Endodermal cell (in vitro differentiated cells): ENCODE measurements around the gene PRRC2B. TPM values are rescaled to one million over a fixed set of nuclear protein-coding genes. Genes with fewer than 3 reads are reported as not detected.

Experiments
- DNase-seq: peaks from one replicate; pipeline ENCODE4 v3.0.0-alpha.2; 2017
- H3K27ac ChIP-seq: 2 replicates; pipeline ENCODE4 v1.5.1; 2013; ENCODE audit warnings: mild to moderate bottlenecking, low read depth, low read length, moderate library complexity
- H3K27me3 ChIP-seq: 2 replicates; pipeline ENCODE4 v1.6.1; 2013; ENCODE audit warnings: mild to moderate bottlenecking, low read length, moderate library complexity; ENCODE audit not compliant: insufficient read depth, control insufficient read depth, poor library complexity, severe bottlenecking
- H3K36me3 ChIP-seq: 2 replicates; pipeline ENCODE4 v1.7.0; 2013; ENCODE audit warnings: mild to moderate bottlenecking, low read length, moderate library complexity; ENCODE audit not compliant: control insufficient read depth, insufficient read depth
- H3K4me1 ChIP-seq: one replicate; pipeline ENCODE4 v1.7.0; 2013; ENCODE audit warnings: low read length; ENCODE audit not compliant: control insufficient read depth, insufficient read depth
- H3K4me3 ChIP-seq: 2 replicates; pipeline ENCODE4 v1.5.1; 2013; ENCODE audit warnings: mild to moderate bottlenecking, low read length, moderate library complexity
- H3K9ac ChIP-seq: 2 replicates; pipeline ENCODE4 v1.6.1; 2013; ENCODE audit warnings: mild to moderate bottlenecking, low read length, moderate library complexity; ENCODE audit not compliant: poor library complexity, severe bottlenecking; ENCODE audit errors: extremely low read depth
- H3K9me3 ChIP-seq: 2 replicates; pipeline ENCODE4 v1.6.1; 2013; ENCODE audit warnings: mild to moderate bottlenecking, low read length, moderate library complexity; ENCODE audit not compliant: control insufficient read depth
- H3K27ac Mint-ChIP-seq: 2 replicates; pipeline ENCODE4 v1.8.0; 2020; ENCODE audit warnings: mixed read lengths
- H3K27me3 Mint-ChIP-seq: 2 replicates; pipeline ENCODE4 v1.8.0; 2021; ENCODE audit warnings: mild to moderate bottlenecking, mixed read lengths; ENCODE audit not compliant: insufficient read depth
- H3K36me3 Mint-ChIP-seq: 2 replicates; pipeline ENCODE4 v1.8.0; 2020; ENCODE audit warnings: low read depth, mixed read lengths
- H3K4me1 Mint-ChIP-seq: 2 replicates; pipeline ENCODE4 v1.8.0; 2020; ENCODE audit warnings: mixed read lengths
- H3K4me3 Mint-ChIP-seq: 2 replicates; pipeline ENCODE4 v1.8.0; 2020; ENCODE audit warnings: mild to moderate bottlenecking, moderate library complexity, mixed read lengths
- H3K9me3 Mint-ChIP-seq: 2 replicates; pipeline ENCODE4 v1.8.0; 2020; ENCODE audit warnings: mild to moderate bottlenecking, mixed read lengths
- CTCF ChIP-seq: fragments of 200-600 bp; sonication (generic); conservative IDR thresholded peaks from 2 replicates; pipeline ENCODE4 v1.5.0; 2021; ENCODE audit warnings: antibody characterized with exemption, mild to moderate bottlenecking
- WGBS, 2 experiments: methylation state at CpG; one replicate each; pipeline versions ENCODE4 v1.1.5 to v1.1.7; 2013; ENCODE audit warnings: missing lambda C conversion rate in 2 of 2, mixed read lengths in 1 of 2; ENCODE audit not compliant: insufficient coverage in 1 of 2, insufficient read length in 1 of 2; 5-methylcytosine and 5-hydroxymethylcytosine counted together
- total RNA-seq, 2 donors: library from RNA; stranded (reverse); fragmentation: NEBNext Ultra II Directional in 1 of 2; extraction: Animal tissue kit (Norgen Biotek cat#: 25700) in 1 of 2; gene quantifications; 2 replicates in 1 of 2; 3 replicates in 1 of 2; pipeline ENCODE4 v1.2.1, GENCODE V29; 2021

The PRRC2B gene
- total RNA-seq, 2 donors from 2014 or later = 309 to 334 TPM

- Mint-ChIP-seq H3K9me3 (no peaks in the 10 kb centered on the region), H3K36me3 (peaks cover 67% of the 10 kb centered on the region), H3K4me1 (no peaks in the 10 kb centered on the region), H3K4me3 (no peak overlapping the region), H3K27me3 (no peaks in the 10 kb centered on the region), H3K27ac (no peak overlapping the region)
- WGBS, 2 experiments = 93 to 98% methylated on average over 17 to 29 of the region's 29 CpGs
- H3K36me3 ChIP-seq = peaks cover 58% of the 10 kb centered on the region
- H3K27me3 ChIP-seq = no peaks in the 10 kb centered on the region
- no peak overlapping the region for H3K9ac ChIP-seq
- H3K4me1 ChIP-seq = no peaks in the 10 kb centered on the region
- DNase-seq = peak; percentile 45
- TF ChIP-seq CTCF = no peak
- H3K9me3 ChIP-seq = no peaks in the 10 kb centered on the region
- no peak overlapping the region for H3K4me3 ChIP-seq
- peak overlapping the region; percentile 18 for H3K27ac ChIP-seq
Observed at GRCh38 chr9:131523451-131524435, 129.9 kb downstream of the PRRC2B start.

- peaks cover 58% of the 10 kb centered on the region for H3K36me3 ChIP-seq
- 93 to 96% methylated on average over 20 to 23 of the region's 23 CpGs for WGBS, 2 experiments
- no peak overlapping the region for H3K4me3 ChIP-seq
- no peaks in the 10 kb centered on the region for H3K9me3 Mint-ChIP-seq
- H3K27me3 Mint-ChIP-seq = no peaks in the 10 kb centered on the region
- peak; percentile 36 for DNase-seq
- H3K9me3 ChIP-seq = no peaks in the 10 kb centered on the region
- no peak for TF ChIP-seq CTCF
- H3K27me3 ChIP-seq = no peaks in the 10 kb centered on the region
- peaks cover 60% of the 10 kb centered on the region for H3K36me3 Mint-ChIP-seq
- peak overlapping the region; percentile 18 for H3K27ac ChIP-seq
- H3K4me1 ChIP-seq = no peaks in the 10 kb centered on the region
- no peak overlapping the region for H3K4me3 Mint-ChIP-seq
- H3K27ac Mint-ChIP-seq = peak overlapping the region; percentile 35
- no peaks in the 10 kb centered on the region for H3K4me1 Mint-ChIP-seq
- H3K9ac ChIP-seq = no peak overlapping the region
Observed at GRCh38 chr9:131524665-131525315, 130.9 kb downstream of the PRRC2B start.

- Histone ChIP-seq H3K4me3 (no peak overlapping the region), H3K36me3 (peaks cover 50% of the 10 kb centered on the region), H3K9ac (no peak overlapping the region), H3K9me3 (no peaks in the 10 kb centered on the region), H3K4me1 (peaks cover 5% of the 10 kb centered on the region), H3K27me3 (no peaks in the 10 kb centered on the region), H3K27ac (no peak overlapping the region)
- 92 to 98% methylated on average over 8 to 19 of the region's 19 CpGs for WGBS, 2 experiments
- Mint-ChIP-seq H3K4me1 (peaks cover 2% of the 10 kb centered on the region), H3K36me3 (peaks cover 51% of the 10 kb centered on the region), H3K4me3 (no peak overlapping the region), H3K9me3 (no peaks in the 10 kb centered on the region), H3K27me3 (no peaks in the 10 kb centered on the region), H3K27ac (no peak overlapping the region)
- peak; percentile 26 for DNase-seq
- no peak for TF ChIP-seq CTCF
Observed at GRCh38 chr9:131525643-131526565, 132.0 kb downstream of the PRRC2B start.
